Measurements from ENCODE around the gene DUSP28. TPM values are rescaled to one million over a fixed set of nuclear protein-coding genes. Genes with fewer than 3 reads are reported as not detected.

DUSP28 gene
- total and polyA plus RNA-seq, 4 donors = 1.9 to 4.1 (median 3.0) TPM

DNA sequence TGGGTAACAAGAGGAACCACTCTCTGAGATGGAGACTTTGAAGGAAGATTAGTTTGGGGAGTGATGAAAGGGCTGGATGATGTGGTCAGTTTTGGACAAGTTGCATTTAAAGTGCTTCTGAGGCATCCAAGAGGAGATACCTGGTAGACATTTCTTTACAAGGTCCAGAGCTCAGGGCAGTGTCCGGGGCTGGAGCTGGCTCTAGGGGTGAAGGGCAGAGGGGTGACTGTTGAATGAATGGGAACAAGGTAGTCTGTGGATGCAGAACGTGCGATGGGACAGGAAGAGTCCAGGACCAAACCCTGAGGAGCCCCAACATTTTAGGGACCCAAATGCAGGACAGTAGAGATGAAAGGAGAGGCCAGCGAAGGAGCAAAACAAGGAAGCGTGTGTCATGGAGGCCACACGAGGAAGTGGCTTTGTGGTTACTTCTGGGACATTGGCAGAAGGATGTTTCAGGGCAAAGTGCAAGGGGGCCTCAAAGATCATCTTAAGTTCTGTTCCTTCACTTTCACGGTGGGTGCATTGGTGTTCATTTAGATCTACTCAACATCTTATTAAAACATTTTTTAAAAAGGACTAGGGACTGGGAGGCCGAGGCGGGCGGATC is 51.5 kb downstream of the DUSP28 start:
- no peak overlapping the region for H3K27ac ChIP-seq (ENCODE audit: low read depth in 1 of 2, low read length in 2 of 2)
- WGBS = 87% methylated on average over 10 of the region's 10 CpGs
- H3K4me1 ChIP-seq (ENCODE audit: control insufficient read depth in 4 of 4, insufficient read depth in 4 of 4, low read length in 3 of 4) = peaks cover 0 to 3% (median 0%) of the 10 kb centered on the region in 4 donors
- H3K9me3 ChIP-seq (ENCODE audit: control insufficient read depth in 4 of 4, low read length in 3 of 4) = no peaks in the 10 kb centered on the region
- DNase-seq (ENCODE audit: low spot score) = no peak
- TF ChIP-seq, protein P1, sequence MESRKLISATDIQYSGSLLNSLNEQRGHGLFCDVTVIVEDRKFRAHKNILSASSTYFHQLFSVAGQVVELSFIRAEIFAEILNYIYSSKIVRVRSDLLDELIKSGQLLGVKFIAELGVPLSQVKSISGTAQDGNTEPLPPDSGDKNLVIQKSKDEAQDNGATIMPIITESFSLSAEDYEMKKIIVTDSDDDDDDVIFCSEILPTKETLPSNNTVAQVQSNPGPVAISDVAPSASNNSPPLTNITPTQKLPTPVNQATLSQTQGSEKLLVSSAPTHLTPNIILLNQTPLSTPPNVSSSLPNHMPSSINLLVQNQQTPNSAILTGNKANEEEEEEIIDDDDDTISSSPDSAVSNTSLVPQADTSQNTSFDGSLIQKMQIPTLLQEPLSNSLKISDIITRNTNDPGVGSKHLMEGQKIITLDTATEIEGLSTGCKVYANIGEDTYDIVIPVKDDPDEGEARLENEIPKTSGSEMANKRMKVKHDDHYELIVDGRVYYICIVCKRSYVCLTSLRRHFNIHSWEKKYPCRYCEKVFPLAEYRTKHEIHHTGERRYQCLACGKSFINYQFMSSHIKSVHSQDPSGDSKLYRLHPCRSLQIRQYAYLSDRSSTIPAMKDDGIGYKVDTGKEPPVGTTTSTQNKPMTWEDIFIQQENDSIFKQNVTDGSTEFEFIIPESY (IDR thresholded peaks at IDR 0.05) = no peak
- TF ChIP-seq, protein P2, sequence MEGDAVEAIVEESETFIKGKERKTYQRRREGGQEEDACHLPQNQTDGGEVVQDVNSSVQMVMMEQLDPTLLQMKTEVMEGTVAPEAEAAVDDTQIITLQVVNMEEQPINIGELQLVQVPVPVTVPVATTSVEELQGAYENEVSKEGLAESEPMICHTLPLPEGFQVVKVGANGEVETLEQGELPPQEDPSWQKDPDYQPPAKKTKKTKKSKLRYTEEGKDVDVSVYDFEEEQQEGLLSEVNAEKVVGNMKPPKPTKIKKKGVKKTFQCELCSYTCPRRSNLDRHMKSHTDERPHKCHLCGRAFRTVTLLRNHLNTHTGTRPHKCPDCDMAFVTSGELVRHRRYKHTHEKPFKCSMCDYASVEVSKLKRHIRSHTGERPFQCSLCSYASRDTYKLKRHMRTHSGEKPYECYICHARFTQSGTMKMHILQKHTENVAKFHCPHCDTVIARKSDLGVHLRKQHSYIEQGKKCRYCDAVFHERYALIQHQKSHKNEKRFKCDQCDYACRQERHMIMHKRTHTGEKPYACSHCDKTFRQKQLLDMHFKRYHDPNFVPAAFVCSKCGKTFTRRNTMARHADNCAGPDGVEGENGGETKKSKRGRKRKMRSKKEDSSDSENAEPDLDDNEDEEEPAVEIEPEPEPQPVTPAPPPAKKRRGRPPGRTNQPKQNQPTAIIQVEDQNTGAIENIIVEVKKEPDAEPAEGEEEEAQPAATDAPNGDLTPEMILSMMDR (IDR thresholded peaks at IDR 0.05; ENCODE audit: low read depth, low read length, missing input control) = no peak
- TF ChIP-seq, protein P3, sequence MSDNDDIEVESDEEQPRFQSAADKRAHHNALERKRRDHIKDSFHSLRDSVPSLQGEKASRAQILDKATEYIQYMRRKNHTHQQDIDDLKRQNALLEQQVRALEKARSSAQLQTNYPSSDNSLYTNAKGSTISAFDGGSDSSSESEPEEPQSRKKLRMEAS (IDR thresholded peaks at IDR 0.05) = no peak
- TF ChIP-seq SP1 (IDR thresholded peaks at IDR 0.05) = no peak
- no peak overlapping the region for H3K9ac ChIP-seq (ENCODE audit: low read depth in 1 of 2, low read length in 2 of 2)
- no peaks in the 10 kb centered on the region for H3K36me3 ChIP-seq (ENCODE audit: control insufficient read depth in 4 of 4, insufficient read depth in 3 of 4, low read depth in 1 of 4, low read length in 3 of 4)
- H3K27me3 ChIP-seq (ENCODE audit: control insufficient read depth in 4 of 4, insufficient read depth in 4 of 4, low read length in 3 of 4) = no peaks in the 10 kb centered on the region
- H3K4me3 ChIP-seq (ENCODE audit: low read depth in 1 of 3, low read length in 3 of 3) = no peak overlapping the region

Other genes with a start within 250 kb of the DUSP28 start
- gene GPC1, start 124.7 kb upstream of the DUSP28 start, total RNA-seq = 10 to 100 TPM in 1 of 2 donors, 1 to 10 TPM in 1; 3.2 to 13.4 TPM
- gene GPC1, start 124.7 kb upstream of the DUSP28 start, polyA plus RNA-seq = 10 to 100 TPM in 1 of 2 donors, 1 to 10 TPM in 1; 4.8 to 41.0 TPM
- gene ANKMY1, start 2.4 kb upstream of the DUSP28 start, total RNA-seq = 10 to 100 TPM in 1 of 2 donors, 1 to 10 TPM in 1; 5.4 to 12.8 TPM
- 1 to 10 TPM; 2.5 to 3.0 TPM for gene ANKMY1, start 2.4 kb upstream of the DUSP28 start, polyA plus RNA-seq
- gene RNPEPL1, start 8.1 kb downstream of the DUSP28 start, total RNA-seq = 10 to 100 TPM; 26.1 to 32.8 TPM
- 10 to 100 TPM; 24.8 to 43.9 TPM for gene RNPEPL1, start 8.1 kb downstream of the DUSP28 start, polyA plus RNA-seq
- gene CAPN10, start 26.4 kb downstream of the DUSP28 start, total RNA-seq = 10 to 100 TPM in 1 of 2 donors, 1 to 10 TPM in 1; 5.3 to 11.3 TPM
- 1 to 10 TPM; 4.8 to 7.6 TPM for gene CAPN10, start 26.4 kb downstream of the DUSP28 start, polyA plus RNA-seq
- gene GPR35, start 65.1 kb downstream of the DUSP28 start, total RNA-seq = 1 to 10 TPM in 1 of 2 donors, under 1 TPM in 1; 0.50 to 2.4 TPM
- under 1 TPM; 0.30 to 0.38 TPM for gene GPR35, start 65.1 kb downstream of the DUSP28 start, polyA plus RNA-seq
- not detected for gene AQP12B, start 122.5 kb downstream of the DUSP28 start, total RNA-seq
- gene AQP12B, start 122.5 kb downstream of the DUSP28 start, polyA plus RNA-seq = not detected
- not detected for gene AQP12A, start 131.5 kb downstream of the DUSP28 start, total RNA-seq
- gene AQP12A, start 131.5 kb downstream of the DUSP28 start, polyA plus RNA-seq = not detected